HCT116 (cell line): ENCODE data around the gene TMEM156. TPM values are rescaled to one million over a fixed set of nuclear protein-coding genes. Genes with fewer than 3 reads are reported as not detected.

Source experiments
- ATAC-seq: fragments of 200-7000 bp; cut with Tn5 transposase; 2 replicates; pipeline ENCODE4 v1.9.1; 2020; ENCODE audit warnings: mild to moderate bottlenecking, moderate library complexity
- BruUV-seq: library from RNA; stranded (reverse); fragments of 400-500 nt; replicated peaks from 2 replicates; lab custom pipeline; 2021; lab: Mats Ljungman, UMichigan
- CTCF ChIA-PET: fragments of 300-600 bp; sonication (Branson Sonifier 250); formaldehyde crosslinking; loops from one replicate; lab custom pipeline; 2021; ENCODE audit warnings: antibody characterized with exemption; lab: Charles Lee
- POLR2A ChIA-PET: fragments of 300-600, 350-600 bp; sonication (Branson Sonifier 250); formaldehyde crosslinking; loops from one replicate; lab custom pipeline; 2021; ENCODE audit warnings: antibody characterized with exemption; lab: Charles Lee
- RAD21 ChIA-PET, 2 experiments: fragments of 300-600 bp; sonication (Branson Sonifier 250); formaldehyde crosslinking; loops; one replicate each; lab custom pipeline; 2023; ENCODE audit warnings: low total read pairs in 2 of 2; ENCODE audit not compliant: uncharacterized antibody in 2 of 2, unreplicated experiment in 2 of 2, low non-redundant PET in 1 of 2; lab: Charles Lee
- DNase-seq: peaks from one replicate; pipeline ENCODE4 v3.0.0-alpha.2; 2010; ENCODE audit warnings: low read depth, low spot score
- H2AFZ ChIP-seq: fragments of 200-600 bp; shearing (Covaris generic), sonication (generic); 2 replicates; pipeline ENCODE4 v1.6.1; 2017; ENCODE audit warnings: low read depth, mixed run types, mixed read lengths, antibody characterized with exemption, low read length; ENCODE audit not compliant: poor library complexity, severe bottlenecking
- H3K27ac ChIP-seq: 2 replicates; pipeline ENCODE4 v1.5.1; 2012; ENCODE audit warnings: low read depth, low read length
- H3K27me3 ChIP-seq: fragments of 200-600 bp; sonication (generic); 2 replicates; pipeline ENCODE4 v1.6.1; 2016; ENCODE audit warnings: mixed run types, low read length, mixed read lengths; ENCODE audit not compliant: insufficient read depth
- H3K36me3 ChIP-seq, 2 experiments: fragments of 200-500 bp in 1 of 2; fragments of 200-600 bp in 1 of 2; sonication (Bioruptor generic) in 1 of 2; sonication (generic) in 1 of 2; 2 replicates each; pipeline versions ENCODE4 v1.5.1 to v1.6.1; 2014 to 2016; ENCODE audit warnings: low read length in 2 of 2, inconsistent platforms in 1 of 2, mixed read lengths in 1 of 2, mixed run types in 1 of 2; ENCODE audit not compliant: insufficient read depth in 2 of 2, control insufficient read depth in 1 of 2
- H3K4me1 ChIP-seq, 2 experiments: fragments of 200-600 bp in 1 of 2; sonication (generic) in 1 of 2; 2 replicates each; pipeline versions ENCODE4 v1.5.1 to v1.6.1; 2012 to 2017; ENCODE audit warnings: low read length in 2 of 2, inconsistent platforms in 1 of 2, mild to moderate bottlenecking in 1 of 2, mixed read lengths in 1 of 2, mixed run types in 1 of 2, moderate library complexity in 1 of 2; ENCODE audit not compliant: insufficient read depth in 2 of 2, control insufficient read depth in 1 of 2
- H3K4me2 ChIP-seq: fragments of 200-600 bp; sonication (generic); 2 replicates; pipeline ENCODE4 v1.6.1; 2017; ENCODE audit warnings: mixed run types, low read length, mixed read lengths
- H3K4me3 ChIP-seq, 2 experiments: fragments of 200-600 bp in 1 of 2; sonication (generic) in 1 of 2; replicated peaks in 1 of 2; 2 replicates each; pipeline ENCODE4 v1.5.1; 2011 to 2016; ENCODE audit warnings: low read length in 2 of 2, control low read depth in 1 of 2, low read depth in 1 of 2, mild to moderate bottlenecking in 1 of 2, mixed read lengths in 1 of 2, mixed run types in 1 of 2
- H3K79me2 ChIP-seq: fragments of 200-600 bp; sonication (generic); 2 replicates; pipeline ENCODE4 v1.6.1; 2017; ENCODE audit warnings: mild to moderate bottlenecking, mixed run types, low read length, moderate library complexity, mixed read lengths; ENCODE audit not compliant: insufficient read depth
- H3K9ac ChIP-seq: fragments of 200-600 bp; sonication (generic); 2 replicates; pipeline ENCODE4 v1.6.1; 2016; ENCODE audit warnings: low read length, mixed read lengths
- H3K9me2 ChIP-seq: fragments of 200-600 bp; sonication (generic), shearing (Covaris generic); 2 replicates; pipeline ENCODE4 v1.6.1; 2017; ENCODE audit warnings: mixed run types, mild to moderate bottlenecking, moderate library complexity; ENCODE audit not compliant: insufficient read depth
- H3K9me3 ChIP-seq, 2 experiments: fragments of 200-500 bp in 1 of 2; fragments of 200-600 bp in 1 of 2; sonication (Bioruptor generic) in 1 of 2; sonication (generic) in 1 of 2; 2 replicates each; pipeline ENCODE4 v1.6.1; 2014 to 2017; ENCODE audit warnings: low read length in 2 of 2, mixed read lengths in 2 of 2, inconsistent platforms in 1 of 2, low read depth in 1 of 2, mild to moderate bottlenecking in 1 of 2, mixed run types in 1 of 2, moderate library complexity in 1 of 2; ENCODE audit not compliant: control insufficient read depth in 1 of 2, insufficient read depth in 1 of 2
- H4K20me1 ChIP-seq: fragments of 200-600 bp; sonication (generic), shearing (Covaris generic); 2 replicates; pipeline ENCODE4 v1.6.1; 2017; ENCODE audit warnings: mixed run types, mild to moderate bottlenecking, moderate library complexity; ENCODE audit not compliant: insufficient read depth
- ATF3 ChIP-seq: IDR thresholded peaks from 2 replicates; pipeline ENCODE4 v1.6.1; 2012
- CTCF ChIP-seq, 3 experiments: fragments of 200-600 bp in 1 of 3; sonication (generic) in 1 of 3; IDR thresholded peaks in 2 of 3; conservative IDR thresholded peaks in 1 of 3; 2 replicates each; pipeline ENCODE4 v1.5.1; 2012 to 2017; ENCODE audit warnings: low read depth in 2 of 3, low read length in 2 of 3, antibody characterized with exemption in 1 of 3, borderline replicate concordance in 1 of 3, control low read depth in 1 of 3, mild to moderate bottlenecking in 1 of 3, mixed read lengths in 1 of 3, mixed run types in 1 of 3, moderate library complexity in 1 of 3; ENCODE audit not compliant: insufficient read depth in 1 of 3
- EZH2phosphoT487 ChIP-seq: fragments of 200-600 bp; IDR thresholded peaks from 2 replicates; pipeline ENCODE4 v1.6.1; 2018; ENCODE audit warnings: antibody characterized with exemption, borderline replicate concordance
- POLR2AphosphoS5 ChIP-seq: IDR thresholded peaks from 2 replicates; pipeline ENCODE4 v1.6.1; 2011; ENCODE audit warnings: mild to moderate bottlenecking, low read depth, low read length, moderate library complexity
- REST ChIP-seq: IDR thresholded peaks from 2 replicates; pipeline ENCODE4 v1.6.1; 2012; ENCODE audit warnings: low read depth
- SIN3A ChIP-seq: IDR thresholded peaks from 2 replicates; pipeline ENCODE4 v1.6.1; 2012; ENCODE audit warnings: low read depth
- SRF ChIP-seq: IDR thresholded peaks from 2 replicates; pipeline ENCODE4 v1.6.1; 2012; ENCODE audit warnings: low read depth
- YY1 ChIP-seq: IDR thresholded peaks from 2 replicates; pipeline ENCODE4 v1.6.1; 2011; ENCODE audit warnings: low read length, low read depth, moderate library complexity, mild to moderate bottlenecking; ENCODE audit not compliant: insufficient replicate concordance; ENCODE audit errors: extremely low read depth
- intact Hi-C: fragments of 100-400 bp; cut with micrococcal nuclease; formaldehyde crosslinking; loops from 2 replicates; pipeline ENCODE4 v1.10.0; 2022
- total RNA-seq: library from RNA; stranded (reverse); gene quantifications from one replicate; pipeline ENCODE4 v1.2.1, GENCODE V29; 2021; ENCODE audit not compliant: unreplicated experiment

Gene TMEM156
- total RNA-seq, 1 experiment from 2014 or later: 0.22 TPM

- POLR2A ChIA-PET: no interaction called here
- no peak overlapping the region for H3K27ac ChIP-seq
- BruUV-seq: no TSS peak
- no peaks in the 10 kb centered on the region for H3K4me1 ChIP-seq
- CTCF ChIA-PET: no interaction called here
- no peaks in the 10 kb centered on the region for H3K27me3 ChIP-seq
- H3K36me3 ChIP-seq: peaks cover 7 to 8% of the 10 kb centered on the region in 2 experiments; a peak in 2 of 4 replicates
- no peaks in the 10 kb centered on the region for H4K20me1 ChIP-seq
- RAD21 ChIA-PET: no interaction called here
- no peaks in the 10 kb centered on the region for H3K9me3 ChIP-seq
- no peak overlapping the region for H3K4me3 ChIP-seq
- no peaks in the 10 kb centered on the region for H3K9me2 ChIP-seq
- H3K9ac ChIP-seq: no peak overlapping the region
- H3K79me2 ChIP-seq: no peaks in the 10 kb centered on the region
- H2AFZ ChIP-seq: no peak overlapping the region
- TF ChIP-seq ATF3: no peak
- no peak for TF ChIP-seq CTCF (IDR thresholded peaks at IDR 0.05 in 2 of 3, conservative IDR thresholded peaks at IDR 0.05 in 1 of 3; ENCODE audit: borderline replicate concordance in 1 of 3, insufficient read depth in 1 of 3, low read depth in 2 of 3, low read length in 2 of 3)
- no peak for TF ChIP-seq SIN3A
- no peak for TF ChIP-seq POLR2AphosphoS5
- no peak for TF ChIP-seq YY1
- TF ChIP-seq EZH2phosphoT487: no peak
- no peak for TF ChIP-seq SRF
- TF ChIP-seq REST: no peak
- no peak for ATAC-seq
- DNase-seq: no peak
- intact Hi-C loops: no loop called here
- H3K4me2 ChIP-seq: no peak overlapping the region
These were observed 112.0 kb downstream of the TMEM156 start for GRCh38 chr4:38920186-38920585.
